ENCODE measurements around the gene CCM2. TPM values are rescaled to one million over a fixed set of nuclear protein-coding genes. Genes with fewer than 3 reads are reported as not detected.
A peak's percentile ranks its signal among the peaks of the same experiment; 100 is the strongest.

CCM2 gene
- total RNA-seq, 1 donor: 41.9 TPM

DNA sequence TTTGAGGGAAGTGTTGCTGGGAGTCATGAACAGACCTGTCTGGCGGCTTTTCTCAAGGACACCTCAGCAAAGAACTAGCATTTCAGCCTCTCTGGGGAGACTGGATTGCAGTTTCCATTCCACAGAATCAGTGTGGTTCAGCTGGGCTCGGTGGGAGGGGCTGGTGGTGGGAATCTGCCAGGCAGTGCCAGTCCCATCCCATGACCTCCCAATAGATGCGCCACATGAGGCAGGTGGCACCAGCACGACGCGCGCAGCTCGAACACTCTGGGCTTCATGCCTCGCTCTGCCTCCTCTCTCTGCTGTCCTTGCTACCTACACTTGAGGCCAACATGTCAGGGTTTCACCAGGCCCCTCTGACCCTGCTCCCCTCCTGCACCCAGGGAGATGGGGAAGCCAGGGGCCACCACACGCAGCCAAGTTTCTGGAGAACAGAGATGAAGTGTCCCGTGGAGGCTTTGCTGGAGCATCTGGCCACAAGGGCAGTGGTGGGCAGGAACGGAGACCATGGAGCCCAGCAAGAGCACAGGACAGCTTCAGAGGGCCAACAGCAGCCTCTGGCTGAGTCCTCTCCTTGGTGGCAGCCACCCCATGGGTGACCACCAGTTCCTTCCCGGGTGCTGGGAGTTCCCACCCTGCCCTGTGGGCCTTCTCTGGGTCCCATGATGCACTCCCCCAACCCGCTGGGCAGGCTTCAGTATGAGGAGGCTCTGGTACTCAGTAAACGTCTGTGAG lies 86.5 kb downstream of the CCM2 start:
- DNase-seq (ENCODE audit: low read depth): no peak
- H3K4me3 ChIP-seq (ENCODE audit: low read depth, low read length): no peak overlapping the region
- TF ChIP-seq, protein P1, sequence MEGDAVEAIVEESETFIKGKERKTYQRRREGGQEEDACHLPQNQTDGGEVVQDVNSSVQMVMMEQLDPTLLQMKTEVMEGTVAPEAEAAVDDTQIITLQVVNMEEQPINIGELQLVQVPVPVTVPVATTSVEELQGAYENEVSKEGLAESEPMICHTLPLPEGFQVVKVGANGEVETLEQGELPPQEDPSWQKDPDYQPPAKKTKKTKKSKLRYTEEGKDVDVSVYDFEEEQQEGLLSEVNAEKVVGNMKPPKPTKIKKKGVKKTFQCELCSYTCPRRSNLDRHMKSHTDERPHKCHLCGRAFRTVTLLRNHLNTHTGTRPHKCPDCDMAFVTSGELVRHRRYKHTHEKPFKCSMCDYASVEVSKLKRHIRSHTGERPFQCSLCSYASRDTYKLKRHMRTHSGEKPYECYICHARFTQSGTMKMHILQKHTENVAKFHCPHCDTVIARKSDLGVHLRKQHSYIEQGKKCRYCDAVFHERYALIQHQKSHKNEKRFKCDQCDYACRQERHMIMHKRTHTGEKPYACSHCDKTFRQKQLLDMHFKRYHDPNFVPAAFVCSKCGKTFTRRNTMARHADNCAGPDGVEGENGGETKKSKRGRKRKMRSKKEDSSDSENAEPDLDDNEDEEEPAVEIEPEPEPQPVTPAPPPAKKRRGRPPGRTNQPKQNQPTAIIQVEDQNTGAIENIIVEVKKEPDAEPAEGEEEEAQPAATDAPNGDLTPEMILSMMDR (IDR thresholded peaks at IDR 0.05; ENCODE audit: insufficient read depth, low read depth, low read length): no peak

DNA sequence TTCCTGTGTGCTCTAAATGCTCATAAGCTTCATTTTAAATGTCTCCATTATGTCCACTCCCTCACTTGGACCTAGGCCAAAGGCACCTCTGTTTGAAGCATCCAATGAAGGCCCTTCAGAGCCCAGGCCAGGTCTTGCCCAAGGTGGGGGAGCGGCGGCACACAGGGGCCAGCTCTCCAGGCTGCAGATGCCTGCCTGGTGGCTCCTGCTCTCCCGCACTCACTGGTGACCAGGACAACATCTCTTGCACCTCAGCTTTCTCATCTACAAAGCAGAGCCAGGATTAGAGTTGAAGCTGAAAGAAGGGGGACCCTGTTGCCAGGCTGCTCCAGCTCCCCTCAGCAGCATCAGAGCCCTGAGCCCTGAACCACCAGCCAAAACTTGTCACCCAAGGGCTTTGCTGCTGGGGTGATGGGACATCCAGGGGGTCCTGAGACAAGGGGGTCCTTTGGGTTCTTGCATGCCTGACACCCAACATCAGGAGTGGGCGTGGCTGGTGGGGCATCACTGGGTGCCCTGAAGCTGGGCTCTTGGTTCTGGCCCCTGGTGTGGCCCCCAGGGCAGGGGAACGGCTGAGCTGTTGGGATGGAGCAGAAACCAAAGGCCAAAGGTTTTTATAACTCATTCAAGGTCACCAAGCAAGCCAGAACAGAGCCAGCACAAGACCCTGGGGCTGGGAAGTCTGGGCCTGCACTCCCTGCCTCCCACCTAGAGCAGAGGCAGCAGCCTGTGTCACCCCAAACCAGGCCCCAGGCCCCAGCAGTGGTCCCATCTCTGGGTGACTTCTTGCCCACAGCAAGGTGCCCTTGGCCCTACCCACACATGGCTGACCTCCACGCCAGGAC lies 87.5 kb downstream of the CCM2 start:
- peak overlapping the region; percentile 69 for H3K4me3 ChIP-seq (ENCODE audit: low read depth, low read length)
- DNase-seq (ENCODE audit: low read depth): no peak
- TF ChIP-seq, protein P1 (IDR thresholded peaks at IDR 0.05; ENCODE audit: insufficient read depth, low read depth, low read length): no peak

DNA sequence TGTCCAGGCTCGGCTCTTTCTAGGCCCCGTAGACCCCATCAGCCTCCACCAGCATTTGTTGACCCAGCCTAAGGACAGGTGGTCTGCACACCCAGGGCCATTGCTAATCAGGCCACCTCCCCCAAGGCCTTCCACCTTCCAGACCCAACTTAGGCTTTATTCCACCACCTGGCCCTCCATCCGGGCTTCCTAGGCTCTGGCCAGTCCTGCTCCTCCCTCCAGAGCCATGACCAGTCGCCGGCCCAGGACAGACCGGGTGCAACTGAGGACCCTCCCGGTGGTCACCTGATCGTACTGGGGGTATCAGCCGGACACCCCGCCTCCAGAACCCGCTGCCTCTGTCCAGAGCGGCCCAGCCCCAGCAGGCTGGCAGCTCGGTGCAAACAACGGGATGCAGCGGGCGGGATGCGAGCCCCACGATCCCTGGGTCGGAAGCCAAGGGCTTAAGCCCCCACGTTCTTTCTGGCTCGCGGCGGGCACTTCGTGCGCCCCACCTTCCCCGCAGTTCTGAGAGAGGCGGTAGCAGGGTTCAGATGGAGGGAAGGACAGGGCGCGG lies 88.2 kb downstream of the CCM2 start:
- H3K4me3 ChIP-seq (ENCODE audit: low read depth, low read length): peak overlapping the region; percentile 69
- no peak for DNase-seq (ENCODE audit: low read depth)
- TF ChIP-seq, protein P1 (IDR thresholded peaks at IDR 0.05; ENCODE audit: insufficient read depth, low read depth, low read length): no peak

DNA sequence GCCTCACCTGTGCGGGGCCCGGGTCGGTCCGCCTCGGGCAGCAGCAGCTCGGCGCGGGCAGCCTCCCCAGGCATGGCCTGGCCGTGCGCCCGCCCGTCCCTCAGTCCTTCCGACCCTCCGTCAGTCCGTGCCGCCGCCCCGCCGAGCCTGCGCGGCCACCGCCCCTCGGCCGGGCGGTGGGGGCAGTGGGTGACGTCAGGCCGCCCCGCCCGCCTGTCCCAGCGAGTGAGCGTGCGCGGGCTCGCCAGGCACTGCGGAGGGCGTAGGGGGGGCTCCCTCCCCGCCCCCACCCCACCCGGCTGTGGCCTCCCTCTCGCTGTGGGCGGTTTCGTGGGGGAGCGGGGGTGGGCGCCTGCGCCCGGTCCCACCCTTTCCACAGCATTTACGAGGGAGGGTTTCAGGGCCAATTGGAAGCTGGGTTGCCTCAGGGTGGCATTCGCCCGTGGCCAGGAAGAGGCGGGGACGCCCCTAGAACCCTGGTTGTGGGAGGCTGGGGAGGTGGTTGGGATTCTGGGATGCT lies 88.9 kb downstream of the CCM2 start, which contains the start of gene NACAD:
NACAD (minus strand) TSS at position 149 of the 520 bp plus-strand sequence; CDS start at position 74, 75 bp downstream.
- TF ChIP-seq, protein P1 (IDR thresholded peaks at IDR 0.05; ENCODE audit: insufficient read depth, low read depth, low read length): no peak
- peak; percentile 36 for DNase-seq (ENCODE audit: low read depth)
- H3K4me3 ChIP-seq (ENCODE audit: low read depth, low read length): peak within 1 kb of the TSS; percentile 69

DNA sequence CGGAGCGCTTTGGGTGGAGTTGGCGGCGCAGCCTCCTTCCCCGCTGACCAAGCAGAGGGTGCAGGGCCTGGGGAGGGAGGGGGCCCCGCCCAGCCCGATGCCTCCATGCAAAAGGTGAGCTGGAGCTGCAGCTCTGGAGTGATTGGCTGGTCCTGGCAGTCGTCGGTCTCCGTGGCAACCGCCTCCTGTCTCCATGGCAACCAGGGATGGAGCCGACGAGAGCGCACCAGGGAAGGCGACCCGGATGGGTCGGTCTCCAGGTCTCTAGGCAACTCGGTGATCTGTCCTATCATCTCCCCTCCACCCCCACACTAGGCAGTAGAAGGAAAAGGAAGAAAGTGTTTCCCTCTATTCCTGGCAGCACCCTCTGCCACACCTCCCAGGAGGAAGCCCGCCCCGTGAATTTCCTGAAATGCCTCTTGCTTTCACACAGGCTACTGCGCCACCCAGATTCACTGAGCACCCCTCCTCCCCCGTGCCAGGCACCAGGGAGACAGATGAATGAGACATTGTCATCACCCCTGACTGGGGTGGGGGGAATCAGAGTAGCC lies 89.4 kb downstream of the CCM2 start:
- DNase-seq (ENCODE audit: low read depth): peak; percentile 48
- peak overlapping the region; percentile 69 for H3K4me3 ChIP-seq (ENCODE audit: low read depth, low read length)
- TF ChIP-seq, protein P1 (IDR thresholded peaks at IDR 0.05; ENCODE audit: insufficient read depth, low read depth, low read length): no peak

All from fibroblast of villous mesenchyme (primary cell).